Effector memory CD8-positive, alpha-beta T cell (primary cell): Measurements from ENCODE around the gene MAP1A.
"Not testable (repeated sequence)": the region's sequence is repeated elsewhere in the genome, so short reads cannot be mapped to it uniquely, and the experiment has no call there.

Experiments
- ATAC-seq: fragments of 150-1000 bp; cut with Tn5 transposase; replicated peaks from 2 replicates; pipeline ENCODE4 v1.10.0; 2021; ENCODE audit warnings: mild to moderate bottlenecking, moderate library complexity
- DNase-seq, 3 experiments: peaks; one replicate each; pipeline ENCODE4 v3.0.0; 2021
- H3K27ac Mint-ChIP-seq, 2 donors: one replicate each; pipeline ENCODE4 v1.8.0; 2022; ENCODE audit warnings: mild to moderate bottlenecking in 2 of 2, mixed read lengths in 2 of 2, moderate library complexity in 2 of 2
- H3K27me3 Mint-ChIP-seq, 2 donors: one replicate each; pipeline ENCODE4 v1.8.0; 2022; ENCODE audit warnings: mixed read lengths in 2 of 2
- H3K36me3 Mint-ChIP-seq: one replicate; pipeline ENCODE4 v1.8.0; 2022; ENCODE audit warnings: mild to moderate bottlenecking, moderate library complexity, mixed read lengths; ENCODE audit not compliant: insufficient read depth
- H3K4me1 Mint-ChIP-seq, 2 donors: one replicate each; pipeline ENCODE4 v1.8.0; 2022; ENCODE audit warnings: low read depth in 2 of 2, mixed read lengths in 2 of 2
- H3K4me3 Mint-ChIP-seq, 2 donors: one replicate each; pipeline ENCODE4 v1.8.0; 2022; ENCODE audit warnings: mild to moderate bottlenecking in 2 of 2, mixed read lengths in 2 of 2, moderate library complexity in 2 of 2
- H3K9me3 Mint-ChIP-seq, 2 donors: one replicate each; pipeline ENCODE4 v1.8.0; 2022; ENCODE audit warnings: mixed read lengths in 2 of 2

Gene MAP1A

GRCh38 chr15:43528542-43529007 lies 11.2 kb downstream of the MAP1A start:
- peaks cover 3% of the 10 kb centered on the region for H3K36me3 Mint-ChIP-seq
- H3K27me3 Mint-ChIP-seq: no peaks in the 10 kb centered on the region
- ATAC-seq: no peak
- no peaks in the 10 kb centered on the region for H3K9me3 Mint-ChIP-seq
- H3K4me1 Mint-ChIP-seq: peaks cover 2 to 12% of the 10 kb centered on the region in 2 donors
- DNase-seq: no peak
- H3K4me3 Mint-ChIP-seq: no peak overlapping the region
- H3K27ac Mint-ChIP-seq: no peak overlapping the region

- H3K27ac Mint-ChIP-seq: no peak overlapping the region
- H3K9me3 Mint-ChIP-seq: no peaks in the 10 kb centered on the region
- DNase-seq: no peak
- no peak overlapping the region for H3K4me3 Mint-ChIP-seq
- H3K4me1 Mint-ChIP-seq: peaks cover 2 to 12% of the 10 kb centered on the region in 2 donors
- peaks cover 3% of the 10 kb centered on the region for H3K36me3 Mint-ChIP-seq
- no peak for ATAC-seq
- no peaks in the 10 kb centered on the region for H3K27me3 Mint-ChIP-seq
These were observed 11.7 kb downstream of the MAP1A start for GRCh38 chr15:43529141-43529540.

- Mint-ChIP-seq H3K4me3 (no peak overlapping the region), H3K27me3 (no peaks in the 10 kb centered on the region), H3K4me1 (peaks cover 2 to 12% of the 10 kb centered on the region in 2 donors), H3K9me3 (no peaks in the 10 kb centered on the region), H3K36me3 (peaks cover 3% of the 10 kb centered on the region), H3K27ac (peak overlapping the region in 1 of 2 donors; percentile 56)
- no peak for ATAC-seq
- no peak for DNase-seq
These were observed 12.4 kb downstream of the MAP1A start for GRCh38 chr15:43529587-43530345.

- no peaks in the 10 kb centered on the region for H3K36me3 Mint-ChIP-seq
- H3K27ac Mint-ChIP-seq: no peak overlapping the region
- H3K9me3 Mint-ChIP-seq: no peaks in the 10 kb centered on the region
- no peak for DNase-seq
- ATAC-seq: no peak
- peaks cover 0 to under 1% of the 10 kb centered on the region in 2 donors for H3K4me1 Mint-ChIP-seq
- no peak overlapping the region for H3K4me3 Mint-ChIP-seq
- no peaks in the 10 kb centered on the region for H3K27me3 Mint-ChIP-seq
These were observed 13.7 kb downstream of the MAP1A start for GRCh38 chr15:43531018-43531670.

GRCh38 chr15:43532826-43533225 lies 15.4 kb downstream of the MAP1A start:
- H3K27me3 Mint-ChIP-seq, DNase-seq, ATAC-seq, H3K9me3 Mint-ChIP-seq, H3K36me3 Mint-ChIP-seq, H3K4me1 Mint-ChIP-seq, H3K27ac Mint-ChIP-seq, H3K4me3 Mint-ChIP-seq: not testable (repeated sequence)

- no peak for DNase-seq
- Mint-ChIP-seq H3K27ac (no peak overlapping the region), H3K27me3 (no peaks in the 10 kb centered on the region), H3K36me3 (peaks cover 3% of the 10 kb centered on the region), H3K9me3 (no peaks in the 10 kb centered on the region), H3K4me3 (no peak overlapping the region), H3K4me1 (no peaks in the 10 kb centered on the region)
- no peak for ATAC-seq
These were observed 17.5 kb downstream of the MAP1A start for GRCh38 chr15:43534897-43535296.

GRCh38 chr15:43538091-43538490 lies 20.7 kb downstream of the MAP1A start:
- no peak for ATAC-seq
- H3K4me3 Mint-ChIP-seq: no peak overlapping the region
- no peaks in the 10 kb centered on the region for H3K9me3 Mint-ChIP-seq
- DNase-seq: no peak
- H3K36me3 Mint-ChIP-seq: peaks cover 3% of the 10 kb centered on the region
- H3K27me3 Mint-ChIP-seq: no peaks in the 10 kb centered on the region
- no peaks in the 10 kb centered on the region for H3K4me1 Mint-ChIP-seq
- no peak overlapping the region for H3K27ac Mint-ChIP-seq

GRCh38 chr15:43541785-43542184 lies 24.4 kb downstream of the MAP1A start:
- Mint-ChIP-seq H3K27ac (peak overlapping the region in 1 of 2 donors; percentile 38), H3K27me3 (no peaks in the 10 kb centered on the region), H3K4me1 (no peaks in the 10 kb centered on the region), H3K9me3 (no peaks in the 10 kb centered on the region), H3K4me3 (no peak overlapping the region), H3K36me3 (peaks cover 3% of the 10 kb centered on the region)
- DNase-seq: no peak
- ATAC-seq: no peak

- Mint-ChIP-seq H3K4me1 (no peaks in the 10 kb centered on the region), H3K27ac (no peak overlapping the region)
These were observed 26.9 kb downstream of the MAP1A start for GRCh38 chr15:43544266-43544665.

GRCh38 chr15:43545426-43545825 lies 28.0 kb downstream of the MAP1A start:
- no peak overlapping the region for H3K4me3 Mint-ChIP-seq
- H3K9me3 Mint-ChIP-seq: no peaks in the 10 kb centered on the region
- no peaks in the 10 kb centered on the region for H3K36me3 Mint-ChIP-seq
- no peak overlapping the region for H3K27ac Mint-ChIP-seq
- H3K4me1 Mint-ChIP-seq: no peaks in the 10 kb centered on the region
- no peaks in the 10 kb centered on the region for H3K27me3 Mint-ChIP-seq
- DNase-seq: no peak
- no peak for ATAC-seq

More at GRCh38 chr15:43544266-43544665, 26.9 kb downstream of the MAP1A start:
- Mint-ChIP-seq H3K36me3 (no peaks in the 10 kb centered on the region), H3K27me3 (no peaks in the 10 kb centered on the region), H3K9me3 (no peaks in the 10 kb centered on the region), H3K4me3 (no peak overlapping the region)
- ATAC-seq (no peak), DNase-seq (no peak)

- H3K9me3 Mint-ChIP-seq: no peaks in the 10 kb centered on the region
- H3K4me1 Mint-ChIP-seq: no peaks in the 10 kb centered on the region
- ATAC-seq (no peak), DNase-seq (no peak)
- H3K27ac Mint-ChIP-seq: no peak overlapping the region
- H3K4me3 Mint-ChIP-seq: no peak overlapping the region
- no peaks in the 10 kb centered on the region for H3K27me3 Mint-ChIP-seq
- peaks cover 3% of the 10 kb centered on the region for H3K36me3 Mint-ChIP-seq
These were observed 30.1 kb downstream of the MAP1A start for GRCh38 chr15:43547539-43547938.

GRCh38 chr15:43550527-43551363 lies 33.3 kb downstream of the MAP1A start:
- Mint-ChIP-seq H3K4me3 (no peak overlapping the region), H3K9me3 (no peaks in the 10 kb centered on the region), H3K36me3 (peaks cover 5% of the 10 kb centered on the region), H3K4me1 (no peaks in the 10 kb centered on the region), H3K27me3 (no peaks in the 10 kb centered on the region), H3K27ac (peak overlapping the region in 1 of 2 donors; percentile 41)
- no peak for DNase-seq
- ATAC-seq: no peak

- DNase-seq: no peak
- no peaks in the 10 kb centered on the region for H3K4me1 Mint-ChIP-seq
- no peaks in the 10 kb centered on the region for H3K9me3 Mint-ChIP-seq
- no peak for ATAC-seq
- H3K27ac Mint-ChIP-seq: no peak overlapping the region
- peaks cover 12% of the 10 kb centered on the region for H3K36me3 Mint-ChIP-seq
- H3K4me3 Mint-ChIP-seq: no peak overlapping the region
- H3K27me3 Mint-ChIP-seq: no peaks in the 10 kb centered on the region
These were observed 34.8 kb downstream of the MAP1A start for GRCh38 chr15:43552256-43552655.
